Left renal pelvis (tissue), 4 donors: ENCODE results near the gene OR5AL1. TPM values are rescaled to one million over a fixed set of nuclear protein-coding genes. Genes with fewer than 3 reads are reported as not detected.
"Not testable (repeated sequence)": the region's sequence is repeated elsewhere in the genome, so short reads cannot be mapped to it uniquely, and the experiment has no call there.

Source experiments
- DNase-seq, 4 donors: peaks; one replicate each; pipeline ENCODE4 v3.0.0-alpha.2; 2013; ENCODE audit warnings: low read depth in 4 of 4, low spot score in 3 of 4
- polyA plus RNA-seq, 4 donors: library from polyadenylated mRNA; unstranded; fragments of 120-200 nt; gene quantifications; one replicate each; pipeline ENCODE4 v1.2.1, GENCODE V29; 2013; ENCODE audit not compliant: insufficient read length in 4 of 4

OR5AL1 gene
- polyA plus RNA-seq, result not detected

DNA sequence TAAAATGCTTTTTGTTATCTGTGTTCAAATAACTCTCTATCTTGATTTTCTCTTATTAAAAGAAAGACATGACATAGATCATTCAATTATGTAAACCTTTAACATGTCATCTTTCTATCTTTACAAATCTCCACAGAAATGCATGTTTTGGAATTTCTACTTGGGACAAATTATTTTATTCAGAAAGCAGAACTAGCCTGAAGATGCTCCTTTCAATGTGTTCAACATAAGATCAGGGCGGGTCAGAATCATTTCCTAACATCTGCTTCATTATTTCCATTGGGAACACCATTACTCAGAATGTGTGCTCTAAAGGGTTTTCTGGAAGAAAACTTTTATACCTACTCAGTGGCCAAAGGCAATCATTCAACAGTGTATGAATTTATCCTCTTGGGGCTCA, at the start of gene OR5AL1:
Gene OR5AL1 (plus strand): TSS at position 301 of the 400 bp plus-strand sequence.
- no peak for DNase-seq

DNA sequence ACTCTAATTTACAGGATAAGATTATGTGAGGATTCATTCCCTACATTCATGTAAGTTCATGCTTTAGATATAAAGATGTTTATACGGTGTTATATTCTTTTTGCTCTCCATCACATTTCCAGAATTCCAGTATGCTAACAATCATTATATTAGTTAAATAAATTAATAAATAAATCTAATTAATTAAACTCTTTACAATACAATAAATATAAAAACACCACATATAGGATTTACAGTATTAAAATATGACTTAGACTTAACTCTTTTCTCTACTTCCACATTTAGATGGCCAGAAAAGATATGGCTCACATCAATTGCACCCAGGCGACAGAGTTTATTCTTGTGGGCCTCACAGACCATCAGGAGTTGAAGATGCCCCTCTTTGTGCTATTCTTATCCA, 37.2 kb upstream of the OR5AL1 start, which contains the start of gene OR8U1:
Gene OR8U1 (plus strand): TSS at position 301 of the 400 bp plus-strand sequence. CDS start 0 bp downstream, at position 301.
- DNase-seq, result no peak

GRCh38 chr11:56380120-56380519, 32.4 kb upstream of the OR5AL1 start:
- no peak for DNase-seq

DNA sequence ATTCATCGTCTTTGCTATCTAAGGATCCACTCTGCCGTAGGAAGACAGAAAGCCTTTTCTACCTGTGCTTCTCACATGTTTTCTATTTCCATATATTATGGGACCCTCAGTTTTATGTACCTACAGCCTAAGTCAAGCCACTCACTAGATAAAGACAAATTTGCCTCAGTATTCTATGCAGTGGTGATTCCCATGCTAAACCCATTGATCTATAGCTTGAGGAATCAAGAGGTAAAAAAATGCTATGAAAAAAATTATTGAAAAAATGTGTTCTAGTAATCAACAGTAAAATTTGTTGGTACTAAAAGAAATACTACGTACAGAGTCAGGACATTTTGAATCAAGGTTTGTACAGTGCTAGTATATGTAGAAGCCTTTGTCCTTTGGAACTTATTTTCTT, 18.1 kb upstream of the OR5AL1 start:
- no peak for DNase-seq

DNA sequence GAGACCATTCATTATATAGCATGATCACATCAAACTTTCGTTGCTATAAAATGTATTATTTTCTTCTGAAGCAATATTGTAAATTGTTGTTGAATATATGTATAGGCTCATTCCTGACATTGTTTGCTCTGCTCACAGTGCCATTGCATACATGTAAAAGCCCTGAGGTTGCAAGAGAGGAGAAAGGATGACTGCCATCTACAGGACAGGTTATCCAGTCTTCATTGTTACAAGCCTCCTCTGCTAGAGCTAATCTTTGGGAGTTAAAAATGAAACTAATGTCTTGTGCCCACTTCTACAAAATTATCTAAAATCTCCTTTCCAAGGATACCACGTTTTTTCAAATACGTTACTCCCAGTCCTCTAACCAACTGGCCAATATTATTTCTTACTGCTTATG, 16.4 kb upstream of the OR5AL1 start:
- no peak for DNase-seq

- not testable (repeated sequence) for DNase-seq
Observed at GRCh38 chr11:56401858-56402461, 10.5 kb upstream of the OR5AL1 start.

DNA sequence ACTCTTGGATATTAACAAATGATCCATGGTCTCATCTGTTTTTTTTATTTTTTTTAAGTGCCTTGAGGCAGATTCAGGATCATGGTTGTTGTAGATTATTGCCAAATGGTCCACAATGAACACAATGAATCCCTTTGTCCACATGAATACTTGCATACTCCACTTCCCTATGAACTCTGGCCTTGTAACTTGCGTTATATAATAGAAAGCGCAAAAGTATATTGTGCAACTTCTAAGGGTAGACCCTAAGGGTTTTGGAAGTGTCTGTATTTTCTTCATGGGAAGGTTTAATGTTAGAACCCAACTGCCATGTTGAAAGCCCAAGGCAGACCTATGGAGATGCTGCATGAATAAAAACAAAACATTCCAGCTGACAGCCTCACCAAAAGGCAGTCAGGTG, 8.1 kb upstream of the OR5AL1 start:
- no peak for DNase-seq

- DNase-seq, result no peak
Observed at GRCh38 chr11:56410801-56411200, 1.7 kb upstream of the OR5AL1 start.

GRCh38 chr11:56453521-56453920, 41.0 kb downstream of the OR5AL1 start:
- DNase-seq, result no peak

- DNase-seq, result no peak
Observed at GRCh38 chr11:56457076-56457475, 44.6 kb downstream of the OR5AL1 start.

Other genes with a start within 250 kb of the OR5AL1 start
- not detected for gene OR5J2, start 236.1 kb upstream of the OR5AL1 start, polyA plus RNA-seq
- gene OR5T2, start 178.4 kb upstream of the OR5AL1 start, polyA plus RNA-seq, result not detected
- gene OR5T3, start 160.4 kb upstream of the OR5AL1 start, polyA plus RNA-seq, result not detected
- not detected for gene OR5T1, start 138.5 kb upstream of the OR5AL1 start, polyA plus RNA-seq
- gene OR8H1, start 120.4 kb upstream of the OR5AL1 start, polyA plus RNA-seq, result not detected
- not detected for gene OR8K3, start 97.6 kb upstream of the OR5AL1 start, polyA plus RNA-seq
- gene OR8K1, start 66.7 kb upstream of the OR5AL1 start, polyA plus RNA-seq, result not detected
- gene OR8J1, start 58.4 kb upstream of the OR5AL1 start, polyA plus RNA-seq, result not detected
- gene OR8U1, start 37.1 kb upstream of the OR5AL1 start, polyA plus RNA-seq, result not detected
- gene OR5M3, start 60.7 kb downstream of the OR5AL1 start, polyA plus RNA-seq, result not detected
- not detected for gene OR5M8, start 78.7 kb downstream of the OR5AL1 start, polyA plus RNA-seq
- gene OR5M11, start 130.6 kb downstream of the OR5AL1 start, polyA plus RNA-seq, result not detected
- gene OR5M10, start 165.0 kb downstream of the OR5AL1 start, polyA plus RNA-seq, result not detected
- not detected for gene OR5M1, start 202.2 kb downstream of the OR5AL1 start, polyA plus RNA-seq
- not detected for gene OR5AP2, start 229.7 kb downstream of the OR5AL1 start, polyA plus RNA-seq